Upper lobe of right lung (tissue), 1 donor: ENCODE results near the gene XKR8. TPM values are rescaled to one million over a fixed set of nuclear protein-coding genes. Genes with fewer than 3 reads are reported as not detected.

Source experiments
- ATAC-seq: fragments of 200-7000 bp; cut with Tn5 transposase; one replicate; pipeline ENCODE4 v1.9.1; 2020; ENCODE audit warnings: mild to moderate bottlenecking, moderate library complexity
- DNase-seq: peaks from one replicate; pipeline ENCODE4 v3.0.0-alpha.2; 2020
- H3K27ac ChIP-seq: fragments of 200-600 bp; one replicate; pipeline ENCODE4 v1.8.0; 2022
- H3K27me3 ChIP-seq: fragments of 200-600 bp; one replicate; pipeline ENCODE4 v1.8.0; 2022; ENCODE audit warnings: mild to moderate bottlenecking
- H3K36me3 ChIP-seq: fragments of 200-600 bp; one replicate; pipeline ENCODE4 v1.8.0; 2022
- H3K4me1 ChIP-seq: fragments of 200-600 bp; one replicate; pipeline ENCODE4 v1.8.0; 2022
- H3K4me3 ChIP-seq: fragments of 200-600 bp; one replicate; pipeline ENCODE4 v1.8.0; 2022; ENCODE audit warnings: mild to moderate bottlenecking
- H3K9me3 ChIP-seq: fragments of 200-600 bp; one replicate; pipeline ENCODE4 v1.8.0; 2022
- intact Hi-C: fragments of 100-400 bp; cut with DNase I; formaldehyde crosslinking; loops from one replicate; pipeline ENCODE4 v1.11.0; 2022
- total RNA-seq: library from RNA; stranded (reverse); fragmentation: NEBNext Ultra II Directional; extraction: Animal tissue kit (Norgen Biotek cat#: 25700); gene quantifications from one replicate; pipeline ENCODE4 v1.2.1, GENCODE V29; 2021
- TF ChIP-seq, protein P1 (sequence below): fragments of 200-600 bp; IDR thresholded peaks from one replicate; pipeline ENCODE4 v1.8.0; 2022; ENCODE audit warnings: antibody characterized with exemption
- donor health status: DM: no; HTN: yes; CAD: no; lungs with severe emphysema.

XKR8 gene
- total RNA-seq, 1 donor from 2014 or later = 8.7 TPM

- no peaks in the 10 kb centered on the region for H3K36me3 ChIP-seq
- DNase-seq (no peak), ATAC-seq (no peak)
- intact Hi-C loops = no loop called here
- no peak overlapping the region for H3K4me3 ChIP-seq
- no peaks in the 10 kb centered on the region for H3K9me3 ChIP-seq
- H3K27me3 ChIP-seq = no peaks in the 10 kb centered on the region
- no peak overlapping the region for H3K27ac ChIP-seq
- TF ChIP-seq, protein P1, sequence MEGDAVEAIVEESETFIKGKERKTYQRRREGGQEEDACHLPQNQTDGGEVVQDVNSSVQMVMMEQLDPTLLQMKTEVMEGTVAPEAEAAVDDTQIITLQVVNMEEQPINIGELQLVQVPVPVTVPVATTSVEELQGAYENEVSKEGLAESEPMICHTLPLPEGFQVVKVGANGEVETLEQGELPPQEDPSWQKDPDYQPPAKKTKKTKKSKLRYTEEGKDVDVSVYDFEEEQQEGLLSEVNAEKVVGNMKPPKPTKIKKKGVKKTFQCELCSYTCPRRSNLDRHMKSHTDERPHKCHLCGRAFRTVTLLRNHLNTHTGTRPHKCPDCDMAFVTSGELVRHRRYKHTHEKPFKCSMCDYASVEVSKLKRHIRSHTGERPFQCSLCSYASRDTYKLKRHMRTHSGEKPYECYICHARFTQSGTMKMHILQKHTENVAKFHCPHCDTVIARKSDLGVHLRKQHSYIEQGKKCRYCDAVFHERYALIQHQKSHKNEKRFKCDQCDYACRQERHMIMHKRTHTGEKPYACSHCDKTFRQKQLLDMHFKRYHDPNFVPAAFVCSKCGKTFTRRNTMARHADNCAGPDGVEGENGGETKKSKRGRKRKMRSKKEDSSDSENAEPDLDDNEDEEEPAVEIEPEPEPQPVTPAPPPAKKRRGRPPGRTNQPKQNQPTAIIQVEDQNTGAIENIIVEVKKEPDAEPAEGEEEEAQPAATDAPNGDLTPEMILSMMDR = no peak
- peaks cover 24% of the 10 kb centered on the region for H3K4me1 ChIP-seq
Observed at GRCh38 chr1:27956761-27957160, 3.0 kb upstream of the XKR8 start.

GRCh38 chr1:27957655-27958054 lies 2.1 kb upstream of the XKR8 start:
- TF ChIP-seq, protein P1 = no peak
- Histone ChIP-seq H3K36me3 (no peaks in the 10 kb centered on the region), H3K4me1 (peaks cover 24% of the 10 kb centered on the region), H3K27me3 (no peaks in the 10 kb centered on the region), H3K4me3 (no peak overlapping the region), H3K27ac (no peak overlapping the region), H3K9me3 (no peaks in the 10 kb centered on the region)
- intact Hi-C loops = no loop called here
- ATAC-seq (no peak), DNase-seq (no peak)

GRCh38 chr1:27958513-27958912 lies 1.3 kb upstream of the XKR8 start:
- intact Hi-C loops = no loop called here
- no peak for DNase-seq
- Histone ChIP-seq H3K9me3 (no peaks in the 10 kb centered on the region), H3K27me3 (no peaks in the 10 kb centered on the region), H3K4me3 (no peak overlapping the region), H3K36me3 (peaks cover 5% of the 10 kb centered on the region), H3K27ac (peak overlapping the region; percentile 94), H3K4me1 (peaks cover 24% of the 10 kb centered on the region)
- no peak for ATAC-seq
- TF ChIP-seq, protein P1 = no peak

DNA sequence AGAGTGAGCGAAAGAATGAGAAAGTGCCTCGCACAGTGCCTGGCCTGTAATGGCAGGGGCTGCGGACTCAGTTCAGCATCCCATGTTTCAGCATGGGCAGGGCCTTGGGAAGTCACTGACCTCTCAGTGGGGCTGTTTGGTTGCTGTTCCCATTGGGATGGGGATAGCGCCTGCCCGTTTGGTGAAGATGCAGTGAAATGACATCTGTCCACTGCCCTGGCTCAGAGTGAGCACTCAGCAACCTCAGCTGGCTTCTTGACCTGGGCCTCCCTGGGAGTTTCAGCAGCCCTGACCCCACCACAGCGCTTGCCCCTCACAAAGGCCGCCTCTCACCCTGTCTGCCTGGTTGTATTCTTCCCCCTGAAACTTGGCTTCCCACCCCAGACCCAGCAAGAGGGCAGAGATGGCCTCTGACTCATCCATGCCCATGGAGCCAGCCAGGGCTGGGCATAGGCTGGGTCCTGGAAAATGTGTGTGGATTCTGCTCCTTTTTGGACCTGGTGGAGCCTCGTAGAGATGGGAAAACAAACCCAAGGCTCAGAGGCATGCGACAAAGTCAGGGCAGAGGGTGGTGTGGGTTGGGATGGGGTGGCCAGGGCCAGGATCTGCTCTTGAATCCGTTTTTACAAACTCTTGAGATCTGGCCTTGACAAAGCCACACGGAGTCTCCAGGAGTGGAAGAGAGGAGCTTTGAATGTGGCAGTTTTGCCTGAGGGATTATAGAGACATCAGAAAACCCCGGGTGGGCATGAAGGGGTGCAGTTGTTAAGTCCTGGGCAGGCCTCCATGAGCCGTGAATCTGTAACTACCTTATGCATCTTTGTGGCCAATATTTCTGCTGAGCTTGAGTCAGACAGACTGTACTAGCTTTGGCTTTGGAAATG lies 1.2 kb downstream of the XKR8 start:
- H3K4me3 ChIP-seq = peak overlapping the region; percentile 88
- intact Hi-C loops = no loop called here
- no peak for ATAC-seq

DNA sequence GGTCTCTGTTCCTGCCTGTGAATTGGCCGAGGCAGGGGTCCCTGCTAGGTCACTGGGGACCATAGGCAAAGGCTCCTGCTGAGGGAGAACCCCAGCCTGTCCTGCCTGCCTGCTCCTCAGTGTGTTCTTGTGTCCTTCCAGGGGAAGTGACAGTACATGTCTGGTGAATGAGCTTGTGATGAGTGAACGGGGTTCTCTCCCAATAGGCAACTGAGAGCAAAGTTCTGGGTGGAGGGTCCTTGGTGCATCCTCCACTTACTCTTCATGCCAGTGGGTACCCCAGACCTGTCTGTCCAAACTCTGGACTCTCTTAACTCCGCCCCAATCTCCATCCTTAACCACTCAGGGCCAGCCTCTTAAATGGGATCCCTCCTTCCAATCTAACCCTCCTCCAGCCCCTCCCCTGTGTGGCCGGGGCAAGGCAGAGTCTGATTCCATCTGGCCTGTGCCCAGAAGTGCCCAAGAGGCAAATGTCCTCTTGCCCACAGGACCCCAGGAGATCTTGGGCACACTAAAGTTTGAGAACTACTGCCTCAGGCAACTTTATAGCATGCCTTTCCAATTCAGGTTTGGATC lies 2.0 kb downstream of the XKR8 start:
- Histone ChIP-seq H3K27ac (peak overlapping the region; percentile 94), H3K27me3 (no peaks in the 10 kb centered on the region), H3K4me3 (no peak overlapping the region), H3K9me3 (no peaks in the 10 kb centered on the region), H3K4me1 (peaks cover 24% of the 10 kb centered on the region), H3K36me3 (peaks cover 24% of the 10 kb centered on the region)
- intact Hi-C loops = no loop called here
- DNase-seq (no peak), ATAC-seq (no peak)
- TF ChIP-seq, protein P1 = no peak

More for the DNA sequence above, 1.2 kb downstream of the XKR8 start:
- peak overlapping the region; percentile 94 for H3K27ac ChIP-seq
- DNase-seq = no peak
- TF ChIP-seq, protein P1 = no peak
- no peaks in the 10 kb centered on the region for H3K27me3 ChIP-seq
- no peaks in the 10 kb centered on the region for H3K9me3 ChIP-seq
- H3K36me3 ChIP-seq = peaks cover 21% of the 10 kb centered on the region
- peaks cover 24% of the 10 kb centered on the region for H3K4me1 ChIP-seq
